ENCODE measurements around the gene USP32.

Gene USP32

GRCh38 chr17:60327134-60327900 lies 64.6 kb downstream of the USP32 start:
- DNase-seq = no peak

GRCh38 chr17:60326702-60327101 lies 65.2 kb downstream of the USP32 start:
- DNase-seq = no peak

DNA sequence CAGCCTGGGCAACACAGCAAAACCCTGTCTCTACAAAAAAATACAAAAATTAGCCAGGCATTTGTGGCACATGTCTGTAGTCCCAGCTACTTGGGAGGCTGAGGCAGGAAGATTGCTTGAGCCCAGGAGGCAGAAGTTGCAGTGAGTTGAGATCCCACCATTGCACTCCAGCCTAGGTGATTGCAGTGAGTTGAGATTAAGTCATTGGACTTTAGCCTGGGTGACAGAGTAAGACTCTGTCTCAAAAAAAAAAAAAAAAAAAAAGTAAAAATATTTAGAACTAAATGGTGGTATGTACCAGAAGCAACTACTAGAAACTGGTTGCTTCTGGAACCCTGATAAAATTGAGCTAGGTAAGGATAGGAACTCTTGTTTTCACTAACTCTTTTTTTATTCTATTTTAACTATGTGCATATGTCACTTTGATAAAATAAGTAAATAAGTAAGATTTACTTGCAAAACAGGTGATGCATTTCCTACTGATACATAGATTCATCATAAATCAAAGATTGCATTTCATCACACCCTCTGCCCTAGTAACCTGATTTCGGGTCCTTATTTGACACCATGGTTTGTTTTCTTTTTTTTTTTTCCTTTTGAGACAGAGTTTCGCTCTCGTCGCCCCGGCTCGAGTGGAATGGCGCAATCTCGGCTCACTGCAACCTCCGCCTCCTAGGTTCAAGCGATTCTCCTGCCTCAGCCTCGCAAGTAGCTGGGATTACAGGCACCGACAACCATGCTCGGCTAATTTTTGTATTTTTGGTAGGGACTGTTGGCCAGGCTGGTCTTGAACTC lies 66.0 kb downstream of the USP32 start:
- DNase-seq = no peak

- no peak for DNase-seq
These were observed 68.2 kb downstream of the USP32 start for GRCh38 chr17:60323754-60324153.

- DNase-seq = no peak
These were observed 69.9 kb downstream of the USP32 start for GRCh38 chr17:60322056-60322387.

DNA sequence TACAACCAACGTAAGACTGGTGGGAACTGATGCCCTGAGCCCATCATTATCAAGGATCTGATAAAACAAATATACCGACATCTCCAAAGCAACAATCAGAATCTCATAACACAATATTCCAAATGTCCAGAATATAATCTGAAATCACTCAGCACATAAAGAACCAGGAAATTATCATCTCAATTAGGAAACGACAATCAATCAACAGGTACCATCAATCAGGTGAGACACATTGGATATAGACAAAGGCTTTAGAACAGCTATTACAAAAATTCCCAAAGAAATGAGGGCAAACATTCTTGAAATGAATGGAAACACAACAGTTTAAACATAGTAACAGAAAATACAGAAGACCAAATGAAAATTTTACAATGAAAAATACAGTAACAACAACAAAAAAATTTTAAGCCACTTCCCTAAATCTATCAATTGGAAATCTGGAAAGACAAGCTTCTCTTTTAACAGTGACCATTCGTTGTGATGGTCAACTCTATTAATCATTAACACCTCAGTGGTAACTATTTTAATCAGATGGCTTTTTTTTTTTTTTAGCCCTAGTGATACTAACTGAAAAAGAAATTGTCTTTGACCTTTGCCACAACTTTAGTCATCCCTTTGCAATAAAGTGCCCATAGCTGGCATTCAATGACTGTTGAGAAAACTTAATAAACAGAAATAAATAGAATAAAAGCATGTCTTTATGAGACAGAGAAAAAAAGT lies 70.4 kb downstream of the USP32 start:
- no peak for DNase-seq

- no peak for DNase-seq
These were observed 73.1 kb downstream of the USP32 start for GRCh38 chr17:60318830-60319229.

DNA sequence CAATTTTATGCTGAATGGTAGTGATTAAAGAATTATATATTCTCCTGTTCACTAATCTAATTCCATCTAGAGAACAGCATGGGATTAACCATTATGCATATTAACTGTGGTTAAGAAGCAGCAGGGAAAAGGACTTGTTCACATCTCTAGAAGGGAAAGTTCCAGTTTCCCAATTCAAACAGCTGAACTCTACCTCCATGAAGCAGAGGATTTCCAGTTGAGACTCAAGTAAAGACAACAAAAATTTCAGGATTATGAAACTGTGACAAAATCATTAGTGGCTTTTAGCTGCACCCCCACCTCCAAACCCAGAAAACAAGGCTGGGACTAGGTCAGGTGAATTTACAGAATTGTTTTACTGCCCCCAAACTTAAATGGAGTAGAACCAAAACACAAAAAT lies 73.6 kb downstream of the USP32 start:
- no peak for DNase-seq

GRCh38 chr17:60315650-60316049 lies 76.3 kb downstream of the USP32 start:
- no peak for DNase-seq

DNA sequence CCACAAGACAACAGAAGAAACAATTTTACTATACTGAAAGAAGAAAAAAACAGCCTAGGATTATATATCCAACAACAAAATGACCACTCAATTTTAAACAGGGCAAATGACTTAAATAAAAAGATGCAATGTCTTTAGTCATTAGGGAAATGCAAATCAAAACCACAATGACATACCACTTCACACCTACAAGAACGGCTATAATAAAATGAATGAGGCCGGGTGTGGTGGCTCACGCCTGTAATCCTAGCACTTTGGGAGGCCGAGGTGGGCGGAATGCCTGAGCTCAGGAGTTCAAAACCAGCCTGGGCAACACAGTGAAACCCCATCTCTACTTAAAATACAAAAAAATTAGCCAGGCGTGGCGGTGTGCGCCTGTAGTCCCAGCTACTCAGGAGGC lies 77.0 kb downstream of the USP32 start:
- DNase-seq = peak; percentile 10

DNA sequence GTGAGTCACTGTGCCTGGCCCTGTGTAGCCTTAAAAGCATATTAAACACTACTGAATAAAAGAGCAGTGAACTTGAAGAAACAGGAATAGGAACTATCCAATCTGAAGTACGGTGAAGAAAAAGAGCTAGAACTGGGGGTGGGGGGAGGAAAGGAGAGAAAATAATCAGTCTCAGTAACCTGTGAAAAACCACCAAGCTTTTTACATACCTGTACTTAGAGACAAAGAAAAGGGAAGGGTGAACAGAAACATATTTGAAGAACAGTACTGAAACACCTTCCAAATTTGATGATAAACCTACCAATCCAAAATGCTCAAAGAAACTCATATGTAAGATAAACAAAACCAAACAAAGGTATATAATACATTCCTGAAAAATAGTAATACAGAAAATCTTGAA lies 77.5 kb downstream of the USP32 start:
- DNase-seq = no peak

GRCh38 chr17:60311936-60312335 lies 80.0 kb downstream of the USP32 start:
- no peak for DNase-seq

- DNase-seq = no peak
These were observed 80.7 kb downstream of the USP32 start for GRCh38 chr17:60311186-60311585.

DNA sequence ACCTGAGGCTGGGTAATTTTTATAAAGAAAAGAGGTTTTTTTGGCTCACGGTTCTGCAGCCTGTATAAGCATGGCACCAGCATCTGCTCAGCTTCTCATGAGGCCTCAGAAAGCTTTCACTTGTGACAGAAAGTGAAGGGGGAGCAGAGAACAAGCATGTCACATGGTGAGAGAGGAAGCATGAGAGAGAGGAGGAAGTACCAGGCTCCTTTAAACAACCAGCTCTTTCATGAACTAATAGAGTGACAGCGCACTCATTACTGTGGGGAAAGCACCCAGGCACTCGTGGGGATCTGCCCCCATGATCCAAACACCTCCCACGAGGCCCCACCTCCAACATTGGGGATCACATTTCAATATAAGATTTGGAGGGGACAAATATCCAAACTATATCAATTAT lies 86.8 kb downstream of the USP32 start:
- peak; percentile 5 for DNase-seq

DNA sequence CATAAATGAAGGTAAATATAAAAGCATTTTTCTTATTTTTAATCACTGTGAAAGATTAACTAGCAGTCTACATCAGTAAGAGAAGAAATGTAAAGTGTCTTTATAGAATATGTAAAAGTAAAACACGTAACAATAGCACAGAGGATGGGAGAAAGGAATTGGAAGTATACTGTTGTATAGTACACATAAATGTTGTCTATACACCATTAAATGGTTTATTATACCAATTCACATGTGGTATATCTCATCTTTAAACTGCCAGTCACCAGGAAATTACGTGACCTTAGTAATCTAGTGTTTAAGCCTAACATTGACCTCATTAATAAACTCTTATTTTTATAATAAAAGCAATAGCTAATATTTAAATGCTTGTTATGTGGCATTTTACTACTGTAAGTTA lies 87.4 kb downstream of the USP32 start:
- no peak for DNase-seq

- no peak for DNase-seq
These were observed 88.4 kb downstream of the USP32 start for GRCh38 chr17:60303406-60304099.

- DNase-seq = no peak
These were observed 90.3 kb downstream of the USP32 start for GRCh38 chr17:60301649-60302048.

DNA sequence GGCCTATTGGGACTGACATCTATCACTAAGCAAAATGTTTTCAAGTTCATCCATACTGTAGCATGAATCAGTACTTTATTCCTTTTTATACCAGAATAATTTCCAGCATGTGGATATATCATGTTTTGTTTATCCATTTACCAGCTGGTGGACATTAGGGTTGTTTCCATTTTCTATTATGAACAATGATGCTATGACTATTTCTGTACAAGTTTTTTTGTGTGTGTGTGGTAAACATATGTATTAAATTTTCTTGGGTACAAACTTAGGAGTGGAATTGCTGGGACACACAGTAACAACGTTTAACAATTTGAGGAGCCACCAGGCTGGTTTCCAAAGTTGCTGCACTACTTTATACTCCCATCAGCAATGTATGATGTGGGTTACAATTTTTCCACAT lies 91.0 kb downstream of the USP32 start:
- no peak for DNase-seq

GRCh38 chr17:60300011-60300410 lies 91.9 kb downstream of the USP32 start:
- DNase-seq = no peak

DNA sequence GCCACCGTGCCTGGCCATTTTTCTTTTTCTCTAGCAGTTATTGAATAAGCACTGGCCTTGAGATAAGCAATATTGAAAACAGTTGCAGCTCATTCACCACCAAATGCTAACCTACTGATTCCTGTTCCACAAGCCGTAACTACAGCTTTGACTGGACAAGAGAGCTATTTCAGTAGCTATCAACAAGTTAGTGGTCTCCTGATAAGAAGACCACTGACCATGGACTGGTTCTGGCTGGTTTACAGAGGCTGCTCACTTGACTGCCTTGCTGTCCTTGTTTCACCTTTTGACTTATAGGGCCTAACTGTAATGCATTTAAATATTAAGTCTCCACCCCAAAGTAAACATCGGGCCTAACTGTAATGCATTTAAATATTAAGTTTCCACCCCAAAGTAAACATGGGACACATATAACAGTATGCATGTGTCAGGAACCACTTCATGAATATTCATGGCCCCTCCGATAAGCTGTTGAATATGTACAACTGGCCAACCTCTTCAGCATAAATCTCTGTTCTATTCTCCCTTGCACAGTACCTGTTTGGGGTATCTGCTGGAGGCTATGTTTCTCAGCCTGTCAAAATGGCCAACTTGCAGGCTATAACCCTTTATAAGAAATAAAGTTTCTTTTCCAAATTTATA lies 94.1 kb downstream of the USP32 start:
- DNase-seq = no peak

DNA sequence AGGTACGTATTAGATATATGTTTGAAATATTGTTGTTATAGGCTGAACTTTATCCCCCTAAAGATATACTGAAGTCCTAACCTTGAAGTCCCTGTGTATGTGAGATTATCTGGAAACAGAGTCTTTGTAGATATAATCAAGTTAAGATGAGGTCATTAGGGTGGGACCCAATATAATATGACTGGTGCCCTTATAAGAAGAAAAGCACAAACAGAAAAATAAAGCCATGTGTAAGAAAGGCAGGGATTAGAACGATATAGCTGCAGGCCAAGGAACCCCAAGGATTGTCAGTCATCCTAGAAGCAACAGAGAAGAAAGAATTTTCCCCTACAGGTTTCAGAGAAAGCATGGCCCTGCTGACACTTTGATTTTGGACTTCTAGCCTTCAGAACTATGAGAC lies 95.8 kb downstream of the USP32 start:
- DNase-seq = no peak

- DNase-seq = no peak
These were observed 98.2 kb downstream of the USP32 start for GRCh38 chr17:60293580-60294335.
